Erythroblast (primary cell): ENCODE data around the gene DEPDC4.

Source experiments
- GATA1 ChIP-seq: IDR thresholded peaks from 2 replicates; pipeline ENCODE4 v1.6.1; 2011; ENCODE audit warnings: low read depth, mild to moderate bottlenecking, control low read depth, low read length, moderate library complexity
- POLR2A ChIP-seq: IDR thresholded peaks from 2 replicates; pipeline ENCODE4 v1.6.1; 2011; ENCODE audit warnings: mild to moderate bottlenecking, low read length

DNA sequence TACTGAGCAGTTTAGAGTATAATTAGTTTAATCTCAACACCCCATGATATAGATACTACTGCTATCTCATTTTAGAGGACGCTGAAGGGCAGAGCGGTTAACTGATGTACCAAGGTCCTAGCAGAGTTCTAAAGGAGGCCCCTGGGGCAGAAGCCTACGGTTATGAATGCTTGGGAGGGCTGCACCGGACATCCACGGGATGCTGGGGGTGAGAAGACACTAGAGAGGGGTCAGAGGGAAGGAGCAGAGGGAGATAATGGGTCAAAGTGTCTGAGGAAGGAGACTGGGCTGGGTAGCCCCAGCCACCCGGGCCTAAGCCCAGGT is 67.9 kb downstream of the DEPDC4 start:
- TF ChIP-seq POLR2A (no peak), GATA1 (no peak)
